ENCODE results near the gene TEX10.

GRCh38 chr9:100377015-100377414, 24.3 kb upstream of the TEX10 start:
- TF ChIP-seq CTCF (IDR thresholded peaks at IDR 0.05) (no peak), POLR2A (IDR thresholded peaks at IDR 0.05; ENCODE audit: low read depth) (no peak)
